ENCODE data around the gene SPIRE2.
"Not testable (repeated sequence)": the region's sequence is repeated elsewhere in the genome, so short reads cannot be mapped to it uniquely, and the experiment has no call there.

SPIRE2 gene, protein sequence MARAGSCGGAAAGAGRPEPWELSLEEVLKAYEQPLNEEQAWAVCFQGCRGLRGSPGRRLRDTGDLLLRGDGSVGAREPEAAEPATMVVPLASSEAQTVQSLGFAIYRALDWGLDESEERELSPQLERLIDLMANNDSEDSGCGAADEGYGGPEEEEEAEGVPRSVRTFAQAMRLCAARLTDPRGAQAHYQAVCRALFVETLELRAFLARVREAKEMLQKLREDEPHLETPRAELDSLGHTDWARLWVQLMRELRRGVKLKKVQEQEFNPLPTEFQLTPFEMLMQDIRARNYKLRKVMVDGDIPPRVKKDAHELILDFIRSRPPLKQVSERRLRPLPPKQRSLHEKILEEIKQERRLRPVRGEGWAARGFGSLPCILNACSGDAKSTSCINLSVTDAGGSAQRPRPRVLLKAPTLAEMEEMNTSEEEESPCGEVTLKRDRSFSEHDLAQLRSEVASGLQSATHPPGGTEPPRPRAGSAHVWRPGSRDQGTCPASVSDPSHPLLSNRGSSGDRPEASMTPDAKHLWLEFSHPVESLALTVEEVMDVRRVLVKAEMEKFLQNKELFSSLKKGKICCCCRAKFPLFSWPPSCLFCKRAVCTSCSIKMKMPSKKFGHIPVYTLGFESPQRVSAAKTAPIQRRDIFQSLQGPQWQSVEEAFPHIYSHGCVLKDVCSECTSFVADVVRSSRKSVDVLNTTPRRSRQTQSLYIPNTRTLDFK

DNA sequence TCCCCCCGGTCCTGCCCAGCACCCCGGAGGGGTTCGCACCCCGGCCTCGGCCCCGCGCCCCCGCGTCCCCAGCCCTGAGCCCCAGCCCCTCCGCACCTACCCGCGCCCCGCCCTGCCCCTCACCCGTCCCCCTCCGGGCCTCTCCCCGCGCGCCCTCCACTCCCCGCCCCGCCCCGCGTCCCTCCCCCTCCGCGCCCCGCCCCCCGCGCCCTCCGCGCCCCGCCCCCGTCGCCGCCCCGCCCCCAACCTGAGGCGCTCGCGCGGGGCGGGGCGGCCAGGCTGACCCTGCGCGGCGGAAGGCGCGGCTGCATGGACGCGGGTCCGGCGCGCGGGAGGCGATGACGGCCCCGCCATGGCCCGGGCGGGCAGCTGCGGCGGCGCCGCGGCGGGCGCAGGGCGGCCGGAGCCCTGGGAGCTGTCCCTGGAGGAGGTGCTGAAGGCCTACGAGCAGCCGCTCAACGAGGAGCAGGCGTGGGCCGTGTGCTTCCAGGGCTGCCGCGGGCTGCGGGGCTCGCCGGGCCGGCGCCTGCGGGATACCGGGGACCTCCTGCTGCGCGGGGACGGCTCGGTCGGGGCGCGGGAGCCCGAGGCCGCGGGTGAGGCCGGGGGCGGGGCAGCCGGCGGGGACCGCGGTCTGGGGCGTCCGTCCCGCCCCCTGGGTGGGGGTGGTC is at the start of gene SPIRE2:
Gene SPIRE2, plus strand, starts transcription at position 277 of the 671 bp plus-strand sequence. Its CDS starts 76 bp downstream, at position 353.
- peak; percentile 80 for DNase-seq

DNA sequence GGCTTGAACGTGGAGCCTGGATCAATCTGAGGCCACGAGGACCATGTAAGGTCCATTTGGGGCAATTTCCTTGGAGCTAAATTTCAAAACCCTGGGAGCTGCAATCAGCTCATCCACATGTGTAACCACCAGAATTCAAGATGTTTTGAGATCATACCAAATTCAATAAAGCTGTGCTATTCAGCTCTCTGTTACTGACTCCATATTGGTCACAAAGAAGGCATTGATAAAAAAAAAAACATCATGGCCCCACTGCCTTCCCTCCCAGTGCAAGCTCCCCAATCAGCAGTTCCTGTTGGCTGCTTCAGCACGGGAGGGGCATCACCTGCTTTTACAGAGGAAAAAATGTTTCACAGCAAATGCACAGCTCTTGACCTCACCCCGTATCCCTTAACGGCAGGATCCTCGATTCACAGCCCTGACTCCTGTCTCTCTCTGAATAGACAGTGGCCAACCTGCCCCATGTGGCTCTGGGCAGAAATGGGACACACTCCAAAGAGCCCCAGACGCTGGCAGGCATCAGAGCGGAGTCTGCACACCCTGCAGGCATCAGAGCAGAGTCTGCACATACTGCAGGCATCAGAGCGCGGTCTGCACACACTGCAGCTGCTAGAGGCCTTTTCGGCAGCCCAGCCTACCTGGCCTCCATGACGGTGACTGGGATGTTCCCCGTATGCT is 48.9 kb upstream of the SPIRE2 start:
- DNase-seq: no peak

DNA sequence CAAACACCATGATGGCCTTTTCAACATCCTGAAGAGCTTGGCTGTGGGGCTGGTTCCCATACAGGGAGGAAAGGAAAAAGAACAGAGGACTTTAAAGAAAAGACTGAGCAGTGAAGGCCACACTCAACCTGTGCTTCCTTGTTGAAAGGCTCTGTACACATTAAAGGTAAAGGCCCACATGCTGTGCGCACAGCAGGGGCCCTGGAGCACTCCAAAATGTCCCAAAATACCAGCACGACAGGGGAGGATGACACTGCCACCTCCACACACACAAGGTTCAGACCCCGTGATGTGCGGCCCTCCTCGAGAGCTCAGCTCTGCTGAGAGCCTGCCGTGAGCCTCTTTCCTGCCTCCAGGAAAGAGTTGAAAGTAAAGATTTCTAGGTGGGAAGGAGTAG is 48.4 kb upstream of the SPIRE2 start:
- DNase-seq: no peak

DNA sequence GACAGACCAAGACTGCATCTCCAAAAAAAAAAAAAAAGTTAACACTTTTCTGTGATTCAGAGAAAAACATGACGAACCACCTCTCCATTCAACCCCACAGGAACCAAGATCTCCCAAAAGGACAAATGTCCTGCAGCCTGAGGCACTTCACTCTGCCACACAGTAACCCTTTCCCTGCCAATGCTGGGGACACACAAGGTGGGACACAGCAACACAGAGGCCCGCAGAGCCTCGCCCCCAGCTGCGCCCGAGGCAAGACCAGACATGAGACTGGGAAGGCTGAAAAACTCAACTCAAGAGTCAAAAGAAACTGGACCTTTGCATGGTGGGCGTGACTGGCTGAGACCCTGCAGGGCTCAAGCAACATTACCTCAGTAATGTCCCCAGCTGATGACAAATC is 45.8 kb upstream of the SPIRE2 start:
- no peak for DNase-seq

DNA sequence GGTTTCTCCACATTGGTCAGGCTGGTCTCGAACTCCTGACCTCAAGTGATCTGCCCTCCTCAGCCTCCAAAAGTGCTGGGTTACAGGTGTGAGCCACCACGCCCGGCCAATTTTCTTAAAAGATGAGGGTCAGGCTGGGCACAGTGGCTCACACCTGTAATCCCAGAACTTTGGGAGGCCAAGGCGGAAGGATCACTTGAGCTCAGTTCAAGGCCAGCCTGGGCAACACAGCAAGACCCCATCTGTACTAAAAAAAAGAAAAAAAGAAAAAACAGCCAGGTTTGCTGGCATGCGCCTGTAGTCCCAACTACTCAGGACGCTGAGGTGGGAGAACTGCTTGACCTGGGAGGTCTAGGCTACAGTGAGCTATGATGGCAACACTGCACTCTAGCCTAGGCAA is 44.3 kb upstream of the SPIRE2 start:
- not testable (repeated sequence) for DNase-seq

DNA sequence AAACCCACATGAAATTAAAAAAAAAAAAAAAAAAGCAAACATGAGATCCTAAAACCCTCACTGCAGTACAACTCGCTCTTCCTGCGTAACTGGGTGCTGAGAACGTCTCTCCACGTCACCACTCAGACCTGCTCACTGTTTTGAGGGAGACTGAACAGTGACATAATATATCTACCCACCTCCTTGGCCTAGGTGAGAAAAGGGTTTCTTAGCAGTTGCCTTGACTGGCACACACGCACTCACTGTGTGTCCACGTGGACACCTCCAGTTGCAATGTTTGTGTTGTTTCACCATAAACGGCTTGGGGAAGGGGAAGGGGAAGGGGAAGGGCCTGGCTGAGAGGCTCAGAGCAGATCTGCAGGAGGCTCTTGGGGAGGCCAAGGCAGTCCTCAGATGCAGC is 43.9 kb upstream of the SPIRE2 start:
- no peak for DNase-seq

DNA sequence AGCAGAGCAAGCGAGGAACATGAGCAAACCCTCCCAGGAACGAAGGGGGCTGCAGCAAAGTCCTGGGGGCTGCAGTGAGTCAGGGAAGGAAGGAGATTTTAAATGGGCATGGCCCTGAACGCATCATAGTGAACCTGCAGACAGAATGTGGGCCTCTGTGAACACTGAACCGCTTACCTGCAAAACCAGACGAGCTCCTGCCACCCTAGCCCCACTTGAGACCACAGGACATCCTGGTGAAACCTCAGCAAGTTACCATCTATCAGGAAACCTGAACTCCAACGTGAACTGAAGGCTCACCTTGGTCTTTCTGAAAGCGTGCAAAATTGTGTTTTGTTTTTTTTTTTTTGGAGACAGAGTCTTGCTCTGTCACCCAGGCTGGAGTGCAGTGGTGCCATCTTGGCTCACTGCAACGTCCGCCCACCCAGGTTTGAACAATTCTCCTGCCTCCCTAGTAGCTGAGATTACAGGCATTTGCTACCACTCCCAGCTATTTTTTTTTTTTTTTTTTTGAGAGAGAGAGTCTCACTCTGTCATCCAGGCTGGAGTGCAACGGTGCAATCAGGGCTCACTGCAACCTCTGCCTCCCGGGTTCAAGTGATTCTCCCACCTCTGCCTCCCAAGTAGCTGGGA is 42.6 kb upstream of the SPIRE2 start:
- no peak for DNase-seq

DNA sequence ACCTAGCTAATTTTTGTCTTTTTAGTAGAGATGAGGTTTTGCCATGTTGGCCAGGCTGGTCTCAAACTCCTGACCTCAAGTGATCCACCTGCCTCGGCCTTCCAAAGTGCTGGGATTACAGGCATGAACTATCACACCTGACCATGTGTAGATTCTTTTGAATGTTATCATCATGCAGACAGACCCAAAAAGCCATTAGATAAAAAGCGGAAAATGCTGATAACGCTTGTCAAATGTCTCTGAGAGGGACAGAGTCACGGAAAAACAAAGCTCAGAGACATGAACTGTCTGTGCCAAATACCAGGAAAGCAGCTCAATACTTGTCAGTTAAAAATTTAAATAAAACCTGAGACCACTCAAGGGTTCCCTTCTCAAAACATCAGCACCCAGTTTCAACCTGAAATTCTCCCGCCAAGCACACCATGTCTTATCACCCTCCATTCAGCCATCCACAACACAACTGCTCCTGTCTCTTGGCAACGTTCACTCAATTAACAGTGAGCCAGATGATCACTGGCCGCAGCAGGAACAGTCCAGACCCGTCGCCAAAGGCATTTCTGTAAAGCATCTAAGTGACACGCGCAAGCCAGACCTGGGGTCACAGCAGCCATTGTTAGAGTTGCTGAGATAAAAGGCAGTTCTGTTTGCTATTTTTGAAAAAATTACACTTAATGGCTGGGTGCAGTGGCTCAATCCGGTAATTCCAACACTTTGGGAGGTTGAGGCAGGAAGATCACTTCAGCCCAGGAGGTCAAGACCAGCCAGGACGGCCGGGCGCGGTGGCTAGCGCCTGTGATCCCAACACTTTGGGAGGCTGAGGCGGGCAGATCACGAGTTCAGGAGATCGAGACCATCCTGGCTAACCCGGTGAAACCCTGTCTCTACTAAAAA is 41.6 kb upstream of the SPIRE2 start:
- DNase-seq: no peak

DNA sequence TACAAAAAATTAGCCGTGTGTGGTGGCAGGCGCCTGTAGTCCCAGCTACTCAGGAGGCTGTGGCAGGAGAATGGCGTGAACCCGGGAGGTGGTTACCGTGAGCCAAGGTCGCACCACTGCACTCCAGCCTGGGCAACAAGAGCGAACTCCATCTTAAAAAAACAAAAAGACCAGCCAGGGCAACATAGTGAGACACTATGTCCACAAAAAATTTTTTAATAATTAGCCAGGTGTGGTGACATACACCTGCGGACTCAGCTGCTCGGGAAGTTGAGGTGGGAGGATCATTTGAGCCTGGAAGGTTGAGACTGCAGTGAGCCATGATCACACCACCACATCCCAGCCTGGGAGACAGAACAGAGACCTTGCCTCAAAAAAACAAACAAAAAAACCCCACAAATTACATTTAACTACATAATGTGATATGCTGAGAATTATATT is 40.9 kb upstream of the SPIRE2 start:
- DNase-seq: no peak

DNA sequence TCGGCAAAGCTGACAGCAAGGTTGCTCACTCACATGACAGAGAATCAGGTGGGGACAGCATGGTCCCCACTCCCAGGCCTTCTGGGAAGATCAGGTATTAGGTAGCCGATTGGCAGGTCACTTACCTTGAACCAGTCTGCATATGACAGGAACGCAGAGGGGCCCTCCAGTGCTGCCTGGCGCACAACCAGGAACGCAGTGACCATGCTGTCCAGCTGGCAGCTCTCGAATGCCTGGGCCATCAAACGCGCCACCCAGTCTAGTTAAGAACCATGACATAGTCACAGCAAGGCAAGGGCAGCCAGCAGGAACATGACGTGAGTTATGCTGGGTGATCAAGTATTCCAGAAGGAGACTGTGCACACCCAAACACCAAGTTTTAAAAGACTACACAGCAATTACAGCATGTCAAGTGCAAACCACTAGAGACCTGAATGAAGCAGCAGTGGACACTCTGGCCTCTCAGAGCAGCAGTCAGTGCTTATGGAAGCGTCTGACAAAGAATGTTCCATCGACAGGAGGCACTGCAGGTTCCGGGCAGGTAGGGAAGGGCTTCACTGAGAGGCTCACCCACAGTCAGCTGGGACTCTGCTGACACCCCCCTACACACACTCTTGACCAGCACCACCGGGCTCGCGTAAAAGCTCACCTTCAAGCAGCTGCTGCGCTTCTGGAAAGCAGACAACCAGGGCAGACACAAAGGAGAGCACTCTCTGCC is 36.8 kb upstream of the SPIRE2 start:
- no peak for DNase-seq

DNA sequence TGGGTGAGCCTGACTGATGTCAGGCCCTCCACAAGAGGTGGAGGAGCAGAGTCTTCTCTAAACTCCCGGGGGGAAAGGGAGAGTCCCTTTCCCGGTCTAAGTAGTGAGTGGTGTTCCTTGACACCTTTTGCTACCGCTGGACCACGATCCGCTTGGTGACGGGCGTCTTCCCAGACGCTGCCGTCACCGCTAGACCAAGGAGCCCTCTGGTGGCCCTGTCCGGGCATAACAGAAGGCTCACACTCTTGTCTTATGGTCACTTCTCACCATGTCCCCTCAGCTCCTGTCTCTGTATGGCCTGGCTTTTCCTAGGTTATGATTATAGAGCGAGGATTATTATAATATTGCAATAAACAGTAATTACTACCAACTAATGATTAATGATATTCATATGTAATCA is 35.2 kb upstream of the SPIRE2 start:
- DNase-seq: not testable (repeated sequence)

DNA sequence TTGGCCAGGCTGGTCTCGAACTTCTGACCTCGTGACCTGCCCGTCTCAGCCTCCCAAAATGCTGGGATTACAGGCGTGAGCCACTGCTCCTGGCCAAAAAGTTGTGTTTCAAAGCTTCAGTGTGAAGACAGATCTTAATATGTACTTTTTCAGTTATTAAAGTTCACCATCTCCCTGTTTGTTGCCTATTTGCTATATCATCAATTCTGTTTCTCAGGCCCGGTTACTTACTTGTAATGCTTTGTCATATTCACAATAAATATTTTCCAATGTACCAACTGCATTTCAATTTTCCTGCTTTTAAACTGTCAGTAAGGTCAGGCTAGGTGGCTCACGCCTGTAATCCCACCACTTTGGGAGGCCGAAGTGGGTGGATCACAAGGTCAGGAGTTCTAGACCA is 34.3 kb upstream of the SPIRE2 start:
- DNase-seq: no peak

DNA sequence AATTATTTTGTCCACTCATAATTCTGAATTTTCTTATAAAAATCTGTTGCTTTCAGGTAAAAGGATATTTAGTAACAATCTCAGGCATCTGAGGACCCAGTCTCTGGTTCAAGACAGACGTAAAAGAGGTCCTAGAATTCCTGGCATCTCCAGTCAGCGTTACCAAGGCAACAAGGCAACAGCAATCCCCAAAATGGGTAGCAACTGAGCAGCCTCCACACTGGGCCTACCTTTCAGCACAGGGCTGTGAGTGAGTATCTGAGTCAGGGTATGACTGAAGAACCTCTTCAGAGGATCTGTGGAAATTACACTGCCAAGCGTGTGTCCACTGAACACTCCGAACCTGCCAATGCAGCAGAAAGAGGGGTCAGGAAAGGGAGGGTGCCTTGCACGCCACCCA is 32.6 kb upstream of the SPIRE2 start:
- DNase-seq: no peak

DNA sequence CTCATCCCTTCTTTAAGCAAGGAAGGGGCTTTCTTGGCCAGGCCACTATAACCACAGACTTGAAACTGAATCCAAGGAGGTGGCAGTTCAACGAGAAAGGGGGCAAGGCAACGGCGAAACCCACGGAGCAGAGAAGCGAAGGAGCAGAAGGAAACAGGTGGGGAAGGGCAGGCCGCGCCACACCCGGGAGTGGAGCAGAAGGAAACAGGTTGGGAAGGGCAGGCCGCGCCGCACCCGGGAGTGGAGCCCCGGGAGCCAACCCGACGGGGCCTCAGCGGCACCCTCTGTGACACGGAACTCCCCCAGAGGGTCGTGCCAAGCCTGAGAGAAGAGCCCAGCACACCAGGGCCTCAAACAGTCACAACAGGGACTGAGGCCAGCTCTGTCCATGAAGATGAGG is 32.2 kb upstream of the SPIRE2 start:
- DNase-seq: no peak

DNA sequence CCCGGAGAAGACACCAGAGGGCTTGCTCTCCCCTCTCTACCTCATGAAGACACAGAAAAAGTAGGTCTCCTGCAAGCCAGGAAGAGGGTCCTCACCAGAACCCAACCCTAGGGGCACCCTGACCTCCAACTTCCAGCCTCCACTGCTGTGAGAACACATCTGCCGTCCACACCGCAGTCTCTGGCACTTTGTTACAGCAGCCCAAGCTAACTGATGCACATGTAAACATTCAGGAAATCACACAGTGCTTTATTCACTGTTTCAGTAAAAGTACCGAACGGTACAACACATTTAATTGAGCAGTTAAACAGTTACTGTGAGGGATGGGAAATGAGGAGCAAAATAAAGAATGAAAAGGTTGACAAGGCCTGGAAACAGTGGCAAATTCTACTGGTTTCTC is 30.1 kb upstream of the SPIRE2 start:
- DNase-seq: no peak

DNA sequence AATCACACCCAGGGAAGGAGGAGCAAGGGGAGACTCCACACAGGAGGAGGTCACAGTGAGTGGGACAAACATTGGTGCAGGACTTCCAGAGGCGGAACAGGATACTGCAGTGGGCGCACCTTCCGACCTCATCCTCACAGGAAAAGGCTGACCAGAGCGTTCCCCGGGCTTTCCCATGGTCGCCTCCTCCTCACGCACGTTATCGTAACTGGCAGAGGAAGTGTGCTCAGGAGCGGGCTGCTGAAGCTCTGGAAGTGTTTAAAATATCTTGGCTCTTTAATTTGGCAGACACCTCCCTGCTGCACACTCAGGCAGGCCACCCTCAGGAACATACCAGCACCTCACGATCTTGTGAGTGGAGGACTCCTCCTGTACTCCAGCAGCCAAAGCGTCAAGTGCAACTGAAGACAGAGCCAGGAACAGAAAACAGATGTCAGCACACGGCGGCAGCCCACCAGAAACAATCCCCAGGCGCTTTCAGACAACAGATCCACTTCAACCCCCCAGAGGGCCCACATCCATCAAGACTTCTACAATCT is 29.4 kb upstream of the SPIRE2 start:
- no peak for DNase-seq

DNA sequence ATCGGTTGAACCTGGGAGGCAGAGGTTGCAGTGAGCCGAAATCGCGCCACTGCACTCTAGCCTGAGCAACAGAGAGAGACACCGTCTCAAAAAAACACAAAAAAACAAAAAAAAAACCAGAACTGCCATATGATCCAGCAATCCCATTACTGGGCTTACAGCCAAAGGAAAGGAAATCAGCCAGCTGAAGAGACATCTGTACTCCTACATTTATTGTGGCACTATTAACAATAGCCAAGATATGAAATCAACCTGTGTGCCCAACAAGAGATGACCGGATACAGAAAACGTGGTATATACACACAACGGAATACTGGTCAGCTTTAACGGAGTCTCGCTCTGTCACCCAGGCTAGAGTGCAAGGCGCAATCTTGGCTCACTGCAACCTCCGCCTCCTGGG is 26.5 kb upstream of the SPIRE2 start:
- DNase-seq: no peak

DNA sequence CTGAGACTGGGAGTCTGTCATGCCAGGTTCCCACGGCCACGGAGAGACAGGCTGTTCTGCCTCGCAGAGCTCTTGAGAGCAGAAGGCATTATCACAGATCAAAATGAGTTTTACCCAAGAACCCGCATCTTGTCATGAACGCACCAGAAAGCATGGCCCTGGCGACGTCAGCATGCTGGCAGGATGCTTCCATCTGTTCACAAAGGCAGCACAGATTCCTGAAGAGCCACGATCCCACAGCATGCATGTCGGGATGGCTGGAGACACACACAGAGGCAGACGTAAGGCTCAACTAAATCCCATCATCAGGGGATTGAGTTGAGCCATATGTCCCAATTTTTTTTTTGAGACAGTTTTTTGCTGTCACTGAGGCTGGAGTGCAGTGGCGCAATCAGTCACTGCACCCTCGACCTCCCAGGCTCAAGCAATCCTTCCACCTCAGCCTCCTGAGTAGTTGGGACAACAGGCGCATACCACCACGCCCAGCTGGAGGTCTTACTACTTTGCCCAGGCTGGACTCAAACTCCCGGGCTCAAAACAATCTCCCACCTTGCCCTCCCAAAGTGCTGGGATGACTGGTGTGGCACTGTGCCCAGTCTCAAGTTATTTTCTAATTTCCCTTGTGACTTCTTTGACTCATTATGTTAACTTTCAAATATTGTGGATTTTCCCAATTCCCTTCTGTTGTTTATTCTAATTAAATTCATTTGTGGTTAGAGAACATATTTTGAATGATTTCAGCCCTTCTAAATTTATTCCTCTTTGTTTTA is 23.0 kb upstream of the SPIRE2 start:
- no peak for DNase-seq

DNA sequence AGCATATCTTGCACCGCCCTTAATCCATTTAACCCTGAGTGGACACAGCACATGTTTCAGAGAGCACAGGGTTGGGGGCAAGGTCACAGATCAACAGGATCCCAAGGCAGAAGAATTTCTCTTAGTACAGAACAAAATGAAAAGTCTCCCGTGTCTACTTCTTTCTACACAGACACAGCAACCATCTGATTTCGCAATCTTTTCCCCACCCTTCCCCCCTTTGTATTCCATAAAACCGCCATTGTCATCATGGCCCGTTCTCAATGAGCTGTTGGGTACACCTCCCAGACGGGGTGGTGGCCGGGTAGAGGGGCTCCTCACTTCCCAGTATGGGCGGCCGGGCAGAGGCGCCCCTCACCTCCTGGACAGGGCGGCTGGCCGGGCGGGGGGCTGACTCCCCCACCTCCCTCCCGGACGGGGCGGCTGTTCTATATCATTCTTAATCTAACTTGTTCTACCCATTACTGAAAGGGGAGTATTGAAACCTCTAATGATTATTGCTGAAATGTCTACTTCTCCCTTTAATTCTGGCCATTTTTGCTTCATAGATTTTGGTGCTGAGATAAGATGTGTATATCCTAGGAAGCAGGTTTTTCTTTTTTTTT is 21.6 kb upstream of the SPIRE2 start:
- not testable (repeated sequence) for DNase-seq

Measured in RPMI8226 (cell line).